Measurements from ENCODE around the gene NLGN4X. TPM values are rescaled to one million over a fixed set of nuclear protein-coding genes. Genes with fewer than 3 reads are reported as not detected.

Gene NLGN4X
- total and polyA plus RNA-seq, 9 donors, result 2.2 to 8.1 (median 3.5) TPM

DNA sequence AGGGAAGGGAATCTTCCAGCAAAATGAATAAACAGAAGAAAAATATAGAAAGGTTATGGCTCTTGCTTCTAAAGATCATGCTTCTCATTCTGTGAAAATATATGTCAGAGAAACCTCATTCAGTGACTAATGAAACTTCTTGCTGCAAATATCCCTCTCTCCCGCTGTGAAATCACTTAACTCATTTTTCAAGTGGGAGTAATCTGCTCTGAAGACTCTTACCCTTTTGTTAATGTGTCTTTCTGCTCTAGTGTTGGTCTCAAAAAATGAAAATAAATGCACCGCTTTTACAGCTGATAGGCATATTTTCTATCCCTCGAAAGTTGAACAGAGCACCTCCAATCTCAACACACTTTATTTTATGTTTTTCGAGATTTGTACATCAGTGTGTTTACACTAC is 252.3 kb downstream of the NLGN4X start:
- H3K4me1 ChIP-seq (ENCODE audit: control insufficient read depth, insufficient read depth, low read length), result no peaks in the 10 kb centered on the region
- no peaks in the 10 kb centered on the region for H3K9me3 ChIP-seq (replicated peaks; ENCODE audit: control insufficient read depth, low read depth, low read length)
- H3K4me3 ChIP-seq (ENCODE audit: low read length), result no peak overlapping the region
- no peaks in the 10 kb centered on the region for H3K36me3 ChIP-seq (ENCODE audit: control insufficient read depth, insufficient read depth, low read length)
- WGBS (ENCODE audit: insufficient coverage), result no CpG with 5 or more reads among the region's 4 CpGs
- no peaks in the 10 kb centered on the region for H3K27me3 ChIP-seq (ENCODE audit: control insufficient read depth, insufficient read depth, low read length)
- peak; percentile 9 for DNase-seq
- no peak overlapping the region for H3K27ac ChIP-seq (ENCODE audit: low read length)

- H3K4me3 ChIP-seq (ENCODE audit: low read length), result no peak overlapping the region
- H3K27ac ChIP-seq (ENCODE audit: low read length), result no peak overlapping the region
- no peaks in the 10 kb centered on the region for H3K9me3 ChIP-seq (replicated peaks; ENCODE audit: control insufficient read depth, low read depth, low read length)
- no peaks in the 10 kb centered on the region for H3K36me3 ChIP-seq (ENCODE audit: control insufficient read depth, insufficient read depth, low read length)
- DNase-seq, result no peak
- no peaks in the 10 kb centered on the region for H3K4me1 ChIP-seq (ENCODE audit: control insufficient read depth, insufficient read depth, low read length)
- H3K27me3 ChIP-seq (ENCODE audit: control insufficient read depth, insufficient read depth, low read length), result no peaks in the 10 kb centered on the region
These were observed 257.4 kb downstream of the NLGN4X start for GRCh38 chrX:5971300-5971699.

DNA sequence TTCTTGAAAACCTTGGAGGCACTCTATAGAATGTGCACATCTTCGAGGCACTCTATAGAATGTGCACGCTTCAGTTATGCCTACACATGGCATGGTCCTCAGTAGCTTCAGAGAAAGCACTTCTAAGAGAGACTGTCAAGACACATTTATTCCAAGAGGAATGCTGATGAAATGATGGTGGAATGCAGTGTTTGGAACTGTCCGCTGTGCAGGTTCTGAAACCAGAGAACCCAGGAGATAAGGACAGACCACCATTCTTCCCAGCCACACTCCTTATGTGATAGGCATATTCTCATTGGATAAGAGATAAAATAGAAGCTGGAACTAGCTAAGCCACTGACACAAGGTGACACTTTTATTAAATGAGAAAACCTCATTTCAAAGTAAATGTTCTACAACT is 263.3 kb downstream of the NLGN4X start:
- H3K4me1 ChIP-seq (ENCODE audit: control insufficient read depth, insufficient read depth, low read length), result no peaks in the 10 kb centered on the region
- no peak overlapping the region for H3K27ac ChIP-seq (ENCODE audit: low read length)
- no peak overlapping the region for H3K4me3 ChIP-seq (ENCODE audit: low read length)
- DNase-seq, result no peak
- H3K9me3 ChIP-seq (replicated peaks; ENCODE audit: control insufficient read depth, low read depth, low read length), result no peaks in the 10 kb centered on the region
- no peaks in the 10 kb centered on the region for H3K36me3 ChIP-seq (ENCODE audit: control insufficient read depth, insufficient read depth, low read length)
- WGBS (ENCODE audit: insufficient coverage), result 93% methylated on average over 2 of the region's 3 CpGs
- no peaks in the 10 kb centered on the region for H3K27me3 ChIP-seq (ENCODE audit: control insufficient read depth, insufficient read depth, low read length)

DNA sequence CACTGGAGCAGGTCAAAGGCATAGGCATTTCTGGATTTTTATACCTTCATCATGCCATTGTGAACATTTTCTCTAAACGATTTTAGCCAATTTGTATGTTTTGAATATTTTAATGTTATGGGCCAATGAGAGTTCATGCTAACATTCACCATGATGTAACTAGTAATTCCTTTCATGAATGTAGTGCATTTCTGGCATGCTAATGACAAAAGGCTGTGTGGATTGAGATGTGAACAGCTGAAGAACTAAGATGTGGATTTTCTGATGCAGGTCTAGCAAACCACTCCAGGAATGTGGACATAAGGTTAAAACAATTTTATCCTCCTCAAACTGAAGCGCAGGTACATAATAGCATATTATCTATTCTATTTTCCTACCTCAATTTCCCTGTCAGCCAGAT is 269.4 kb downstream of the NLGN4X start:
- Histone ChIP-seq H3K36me3 (ENCODE audit: control insufficient read depth, insufficient read depth, low read length) (no peaks in the 10 kb centered on the region), H3K27me3 (ENCODE audit: control insufficient read depth, insufficient read depth, low read length) (no peaks in the 10 kb centered on the region), H3K9me3 (replicated peaks; ENCODE audit: control insufficient read depth, low read depth, low read length) (no peaks in the 10 kb centered on the region), H3K4me1 (ENCODE audit: control insufficient read depth, insufficient read depth, low read length) (no peaks in the 10 kb centered on the region), H3K27ac (ENCODE audit: low read length) (no peak overlapping the region), H3K4me3 (ENCODE audit: low read length) (no peak overlapping the region)
- WGBS (ENCODE audit: insufficient coverage), result no CpG with 5 or more reads among the region's 2 CpGs
- no peak for DNase-seq

GRCh38 chrX:5958523-5958922 is 270.1 kb downstream of the NLGN4X start:
- H3K4me3 ChIP-seq (ENCODE audit: low read length), result no peak overlapping the region
- 100% methylated on average over 1 of the region's 2 CpGs for WGBS (ENCODE audit: insufficient coverage)
- no peak overlapping the region for H3K27ac ChIP-seq (ENCODE audit: low read length)
- DNase-seq, result no peak
- no peaks in the 10 kb centered on the region for H3K4me1 ChIP-seq (ENCODE audit: control insufficient read depth, insufficient read depth, low read length)
- no peaks in the 10 kb centered on the region for H3K9me3 ChIP-seq (replicated peaks; ENCODE audit: control insufficient read depth, low read depth, low read length)
- H3K27me3 ChIP-seq (ENCODE audit: control insufficient read depth, insufficient read depth, low read length), result no peaks in the 10 kb centered on the region
- no peaks in the 10 kb centered on the region for H3K36me3 ChIP-seq (ENCODE audit: control insufficient read depth, insufficient read depth, low read length)

DNA sequence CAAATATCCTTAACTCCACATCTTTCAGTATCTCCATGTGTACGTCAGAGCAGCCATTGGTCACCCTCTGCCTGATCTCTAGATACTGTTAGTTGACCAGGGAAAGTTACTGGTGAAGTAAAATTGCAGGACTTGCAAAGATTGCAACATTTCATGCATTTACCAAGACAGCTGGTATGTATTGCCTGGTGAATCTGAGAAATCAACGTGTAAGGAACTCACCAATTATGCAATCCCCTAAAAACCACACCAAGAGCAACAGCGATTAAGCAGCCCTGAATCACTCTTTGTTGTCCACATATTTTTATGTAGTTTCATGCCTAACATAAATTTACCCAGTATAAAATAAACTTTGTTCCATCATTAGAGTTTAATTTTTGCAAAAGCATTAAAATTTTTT is 271.2 kb downstream of the NLGN4X start:
- Histone ChIP-seq H3K27ac (ENCODE audit: low read length) (no peak overlapping the region), H3K4me3 (ENCODE audit: low read length) (no peak overlapping the region), H3K36me3 (ENCODE audit: control insufficient read depth, insufficient read depth, low read length) (no peaks in the 10 kb centered on the region), H3K4me1 (ENCODE audit: control insufficient read depth, insufficient read depth, low read length) (no peaks in the 10 kb centered on the region), H3K27me3 (ENCODE audit: control insufficient read depth, insufficient read depth, low read length) (no peaks in the 10 kb centered on the region), H3K9me3 (replicated peaks; ENCODE audit: control insufficient read depth, low read depth, low read length) (no peaks in the 10 kb centered on the region)
- WGBS (ENCODE audit: insufficient coverage), result no CpG with 5 or more reads among the region's 3 CpGs
- no peak for DNase-seq

DNA sequence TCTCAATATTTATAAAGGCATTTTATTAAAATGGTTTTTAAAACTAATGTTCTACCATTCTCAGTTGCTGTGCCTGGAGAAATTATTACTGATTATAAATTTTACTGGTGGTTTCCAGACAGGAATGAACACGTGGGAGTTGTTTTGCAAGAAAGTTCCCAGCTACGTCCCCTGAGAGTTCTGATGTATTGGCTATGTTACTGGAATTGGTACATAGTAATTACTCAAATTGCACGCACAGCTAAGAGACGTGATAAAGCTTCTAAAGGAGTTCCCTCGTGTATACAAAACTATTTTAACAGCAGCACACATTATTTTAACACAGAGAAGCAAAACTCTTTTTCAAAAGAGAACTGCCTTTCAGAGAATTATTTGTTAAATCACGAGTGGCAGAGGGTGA is 292.2 kb downstream of the NLGN4X start:
- Histone ChIP-seq H3K4me3 (ENCODE audit: low read length) (no peak overlapping the region), H3K27ac (ENCODE audit: low read length) (no peak overlapping the region), H3K36me3 (ENCODE audit: control insufficient read depth, insufficient read depth, low read length) (no peaks in the 10 kb centered on the region), H3K27me3 (ENCODE audit: control insufficient read depth, insufficient read depth, low read length) (no peaks in the 10 kb centered on the region), H3K9me3 (replicated peaks; ENCODE audit: control insufficient read depth, low read depth, low read length) (no peaks in the 10 kb centered on the region), H3K4me1 (ENCODE audit: control insufficient read depth, insufficient read depth, low read length) (no peaks in the 10 kb centered on the region)
- WGBS (ENCODE audit: insufficient coverage), result no CpG with 5 or more reads among the region's 6 CpGs
- DNase-seq, result peak; percentile 39

- WGBS (ENCODE audit: insufficient coverage), result no CpG with 5 or more reads among the region's 2 CpGs
- no peak for DNase-seq
- H3K9me3 ChIP-seq (replicated peaks; ENCODE audit: control insufficient read depth, low read depth, low read length), result no peaks in the 10 kb centered on the region
- H3K27me3 ChIP-seq (ENCODE audit: control insufficient read depth, insufficient read depth, low read length), result no peaks in the 10 kb centered on the region
- H3K4me3 ChIP-seq (ENCODE audit: low read length), result no peak overlapping the region
- no peaks in the 10 kb centered on the region for H3K36me3 ChIP-seq (ENCODE audit: control insufficient read depth, insufficient read depth, low read length)
- H3K27ac ChIP-seq (ENCODE audit: low read length), result no peak overlapping the region
- no peaks in the 10 kb centered on the region for H3K4me1 ChIP-seq (ENCODE audit: control insufficient read depth, insufficient read depth, low read length)
These were observed 300.4 kb downstream of the NLGN4X start for GRCh38 chrX:5928224-5928623.

- H3K27ac ChIP-seq (ENCODE audit: low read length), result no peak overlapping the region
- no peak for DNase-seq
- no peaks in the 10 kb centered on the region for H3K27me3 ChIP-seq (ENCODE audit: control insufficient read depth, insufficient read depth, low read length)
- no peak overlapping the region for H3K4me3 ChIP-seq (ENCODE audit: low read length)
- H3K4me1 ChIP-seq (ENCODE audit: control insufficient read depth, insufficient read depth, low read length), result no peaks in the 10 kb centered on the region
- no peaks in the 10 kb centered on the region for H3K36me3 ChIP-seq (ENCODE audit: control insufficient read depth, insufficient read depth, low read length)
- peaks cover 2% of the 10 kb centered on the region for H3K9me3 ChIP-seq (replicated peaks; ENCODE audit: control insufficient read depth, low read depth, low read length)
- WGBS (ENCODE audit: insufficient coverage), result 80% methylated on average over 5 of the region's 5 CpGs
These were observed 311.7 kb downstream of the NLGN4X start for GRCh38 chrX:5916945-5917344.

- Histone ChIP-seq H3K4me3 (ENCODE audit: low read length) (no peak overlapping the region), H3K4me1 (ENCODE audit: control insufficient read depth, insufficient read depth, low read length) (no peaks in the 10 kb centered on the region), H3K27ac (ENCODE audit: low read length) (no peak overlapping the region), H3K27me3 (ENCODE audit: control insufficient read depth, insufficient read depth, low read length) (no peaks in the 10 kb centered on the region), H3K9me3 (replicated peaks; ENCODE audit: control insufficient read depth, low read depth, low read length) (peaks cover 2% of the 10 kb centered on the region), H3K36me3 (ENCODE audit: control insufficient read depth, insufficient read depth, low read length) (no peaks in the 10 kb centered on the region)
- no peak for DNase-seq
- no CpG with 5 or more reads among the region's 1 CpG for WGBS (ENCODE audit: insufficient coverage)
These were observed 312.9 kb downstream of the NLGN4X start for GRCh38 chrX:5915783-5916182.

- no peak overlapping the region for H3K27ac ChIP-seq (ENCODE audit: low read length)
- no peak overlapping the region for H3K4me3 ChIP-seq (ENCODE audit: low read length)
- no peak for DNase-seq
- no peaks in the 10 kb centered on the region for H3K36me3 ChIP-seq (ENCODE audit: control insufficient read depth, insufficient read depth, low read length)
- H3K27me3 ChIP-seq (ENCODE audit: control insufficient read depth, insufficient read depth, low read length), result peaks cover 4% of the 10 kb centered on the region
- 40% methylated on average over 4 of the region's 6 CpGs for WGBS (ENCODE audit: insufficient coverage)
- H3K9me3 ChIP-seq (replicated peaks; ENCODE audit: control insufficient read depth, low read depth, low read length), result peaks cover 2% of the 10 kb centered on the region
- no peaks in the 10 kb centered on the region for H3K4me1 ChIP-seq (ENCODE audit: control insufficient read depth, insufficient read depth, low read length)
These were observed 321.5 kb downstream of the NLGN4X start for GRCh38 chrX:5907207-5907606.

All from muscle of leg (tissue), 11 donors.